Prostate gland (tissue), 2 donors: ENCODE results near the gene NOC2L.

Source experiments
- CTCF ChIP-seq, 4 experiments: fragments of 200-600 bp in 2 of 4; fragments of 450-650 bp in 2 of 4; sonication (generic) in 2 of 4; IDR thresholded peaks; 1 replicate in 3 of 4; 2 replicates in 1 of 4; pipeline ENCODE4 v1.5.1; 2016 to 2019; ENCODE audit warnings: antibody characterized with exemption in 4 of 4, mild to moderate bottlenecking in 2 of 4, moderate library complexity in 2 of 4
- POLR2A ChIP-seq: fragments of 450-650 bp; IDR thresholded peaks from one replicate; pipeline ENCODE4 v1.6.1; 2016; ENCODE audit warnings: antibody characterized with exemption, mild to moderate bottlenecking

- TF ChIP-seq CTCF (IDR thresholded peaks at IDR 0.05) (peak in 1 of 4 experiments; percentile 19), POLR2A (no peak)
Observed at GRCh38 chr1:924656-925560, 34.1 kb downstream of the NOC2L start.
